HepG2 (cell line): ENCODE measurements around the gene AKAP12. TPM values are rescaled to one million over a fixed set of nuclear protein-coding genes. Genes with fewer than 3 reads are reported as not detected.

Experiments used
- ATAC-seq: fragments of 200-7000 bp; cut with Tn5 transposase; 3 replicates; pipeline ENCODE4 v1.9.1; 2020; ENCODE audit warnings: mild to moderate bottlenecking, moderate library complexity
- BruUV-seq: library from RNA; stranded (reverse); fragments of 400-500 nt; replicated peaks from 2 replicates; lab custom pipeline; 2021; lab: Mats Ljungman, UMichigan
- CTCF ChIA-PET: fragments of 300-600 bp; formaldehyde crosslinking; extraction: SDS; loops from one replicate; lab custom pipeline; 2021; ENCODE audit warnings: low total read pairs, inconsistent platforms, low intra/inter-chr PET ratio; lab: Yijun Ruan, JAX
- POLR2A ChIA-PET: fragments of 350-600 bp; sonication (Branson Sonifier 250); formaldehyde crosslinking; loops from one replicate; lab custom pipeline; 2020; ENCODE audit warnings: antibody characterized with exemption, inconsistent platforms; lab: Yijun Ruan, JAX
- DNase-seq: peaks from one replicate; pipeline ENCODE4 v3.0.0-alpha.2; 2015; ENCODE audit warnings: low spot score
- FAIRE-seq: peaks from 3 replicates; lab custom pipeline; 2011; peaks lifted over from hg19 to GRCh38; lab: Jason Lieb, UNC
- H2AFZ ChIP-seq: one replicate; pipeline ENCODE4 v1.6.1; 2011; ENCODE audit warnings: low read length, inconsistent platforms
- H3K27ac ChIP-seq: fragments of 300-600 bp; 3 replicates; pipeline ENCODE4 v1.8.0; 2011; ENCODE audit warnings: mixed run types, mild to moderate bottlenecking, mixed read lengths, low read length, inconsistent platforms; ENCODE audit not compliant: insufficient read depth; ENCODE audit errors: extremely low read length
- H3K27me3 ChIP-seq, 2 experiments: fragments of 200-600 bp in 1 of 2; 2 replicates in 1 of 2; 3 replicates in 1 of 2; pipeline versions ENCODE4 v1.6.0 to v1.8.0; 2011; ENCODE audit warnings: low read length in 2 of 2, mild to moderate bottlenecking in 2 of 2, moderate library complexity in 2 of 2, inconsistent platforms in 1 of 2; ENCODE audit not compliant: insufficient read depth in 2 of 2, control insufficient read depth in 1 of 2
- H3K36me3 ChIP-seq, 2 experiments: fragments of 200-600 bp in 1 of 2; replicated peaks in 1 of 2; 2 replicates in 1 of 2; 3 replicates in 1 of 2; pipeline versions ENCODE4 v1.5.1 to v1.8.0; 2011; ENCODE audit warnings: low read length in 2 of 2, inconsistent platforms in 1 of 2; ENCODE audit not compliant: insufficient read depth in 2 of 2, control insufficient read depth in 1 of 2
- H3K4me1 ChIP-seq: 2 replicates; pipeline ENCODE4 v1.5.1; 2012; ENCODE audit warnings: low read length, inconsistent platforms; ENCODE audit not compliant: insufficient read depth
- H3K4me2 ChIP-seq: 2 replicates; pipeline ENCODE4 v1.6.0; 2011; ENCODE audit warnings: low read depth, low read length, inconsistent platforms
- H3K4me3 ChIP-seq, 3 experiments: fragments of 200-600 bp in 1 of 3; sonication (generic), shearing (Covaris generic) in 1 of 3; replicated peaks in 1 of 3; 2 replicates each; pipeline ENCODE4 v1.5.1; 2011 to 2016; ENCODE audit warnings: low read length in 3 of 3, inconsistent platforms in 2 of 3, low read depth in 2 of 3, mild to moderate bottlenecking in 2 of 3, control low read depth in 1 of 3, mixed read lengths in 1 of 3; ENCODE audit not compliant: insufficient read depth in 1 of 3
- H3K79me2 ChIP-seq: one replicate; pipeline ENCODE4 v1.6.1; 2011; ENCODE audit warnings: low read length, inconsistent platforms; ENCODE audit not compliant: insufficient read depth
- H3K9ac ChIP-seq: 2 replicates; pipeline ENCODE4 v1.6.0; 2011; ENCODE audit warnings: mild to moderate bottlenecking, low read depth, low read length, inconsistent platforms; ENCODE audit not compliant: insufficient read depth
- H3K9me3 ChIP-seq: 2 replicates; pipeline ENCODE4 v1.5.1; 2012; ENCODE audit warnings: mild to moderate bottlenecking, low read length
- H4K20me1 ChIP-seq: 2 replicates; pipeline ENCODE4 v1.6.0; 2011; ENCODE audit warnings: inconsistent platforms, mild to moderate bottlenecking, low read length, moderate library complexity; ENCODE audit not compliant: insufficient read depth
- CEBPB ChIP-seq: IDR thresholded peaks from 2 replicates; pipeline ENCODE4 v1.6.1; 2011; ENCODE audit warnings: low read depth, low read length, improper control_type of control experiment, borderline replicate concordance
- NCOA1 ChIP-seq: sonication (generic); formaldehyde crosslinking; IDR thresholded peaks from 2 replicates; pipeline ENCODE4 v1.9.0; 2021; ENCODE audit warnings: missing genetic modification reagents
- NFKB2 ChIP-seq: sonication (generic); formaldehyde crosslinking; IDR thresholded peaks from 2 replicates; pipeline ENCODE4 v1.4.0; 2020; ENCODE audit warnings: missing genetic modification reagents, borderline replicate concordance
- ZNF264 ChIP-seq: sonication (generic); formaldehyde crosslinking; IDR thresholded peaks from 2 replicates; pipeline ENCODE4 v1.4.0; 2020; ENCODE audit warnings: missing genetic modification reagents
- ZNF704 ChIP-seq: sonication (generic); formaldehyde crosslinking; IDR thresholded peaks from 2 replicates; pipeline ENCODE4 v1.8.1; 2023; ENCODE audit warnings: mild to moderate bottlenecking, inconsistent platforms, moderate library complexity, missing genetic modification reagents, borderline replicate concordance
- WGBS: methylation state at CpG from one replicate; pipeline ENCODE4 v1.1.6; 2017; ENCODE audit warnings: low lambda C conversion rate; 5-methylcytosine and 5-hydroxymethylcytosine counted together
- in situ Hi-C: cut with HindIII; loops from 2 replicates; pipeline ENCODE4 v1.10.0; 2017; ENCODE audit warnings: low pct_unique_long_range_greater_than_20kb; ENCODE audit not compliant: extremely low pct_ligation_motif_present
- intact Hi-C: fragments of 100-400 bp; cut with micrococcal nuclease; formaldehyde crosslinking; loops from one replicate; pipeline ENCODE4 v1.10.0; 2022; ENCODE audit not compliant: unreplicated experiment
- polyA plus RNA-seq, 8 experiments: library from polyadenylated mRNA; depleted of rRNA in 3 of 8; stranded (reverse) in 7 of 8; unstranded in 1 of 8; fragments of >200 nt; fragmentation: Illumina TruSeq in 4 of 8; extraction: Trizol in 4 of 8; gene quantifications; 2 replicates each; pipeline versions ENCODE4 v1.2.1 to v1.2.3, GENCODE V29; 2011 to 2016; ENCODE audit warnings: low read depth in 4 of 8, missing spikeins in 1 of 8, mixed read lengths in 1 of 8; ENCODE audit not compliant: insufficient read depth in 1 of 8
- total RNA-seq, 5 experiments: library from RNA; depleted of rRNA; stranded (reverse); fragments of >200 nt; fragmentation: Illumina TruSeq; extraction: Trizol; gene quantifications; 2 replicates each; pipeline ENCODE4 v1.2.3, GENCODE V29; 2016; ENCODE audit warnings: low read depth in 1 of 5

Gene AKAP12
- total and polyA plus RNA-seq, 2 of the 13 experiments (the other 11 are each of a cell fraction or from before 2014, with no cell fraction given), result 10.6 to 19.0 TPM

- H3K4me3 ChIP-seq, result no peak overlapping the region
- CTCF ChIA-PET, result no interaction called here
- 61% methylated on average over 2 of the region's 2 CpGs for WGBS
- no peaks in the 10 kb centered on the region for H3K36me3 ChIP-seq
- H3K27me3 ChIP-seq, result no peaks in the 10 kb centered on the region; a peak in 1 of 5 replicates
- no peak overlapping the region for H3K4me2 ChIP-seq
- H4K20me1 ChIP-seq, result no peaks in the 10 kb centered on the region
- ATAC-seq (peak; percentile 39), DNase-seq (no peak), FAIRE-seq (peak; percentile 64)
- POLR2A ChIA-PET, result no interaction called here
- intact Hi-C loops (no loop called here), in situ Hi-C loops (no loop called here)
- H3K27ac ChIP-seq, result no peak overlapping the region
- BruUV-seq, result no TSS peak
- H3K79me2 ChIP-seq, result no peaks in the 10 kb centered on the region
- no peak overlapping the region for H2AFZ ChIP-seq
- peaks cover 25% of the 10 kb centered on the region for H3K4me1 ChIP-seq
- H3K9me3 ChIP-seq, result no peaks in the 10 kb centered on the region
- no peak overlapping the region for H3K9ac ChIP-seq
- TF ChIP-seq CEBPB, result 0 out of 2 replicates have a peak, but pooled peaks have one; percentile 31
- no peak for TF ChIP-seq NFKB2 (CRISPR knock-in tag)
Measured at GRCh38 chr6:151317103-151317994, 77.6 kb downstream of the AKAP12 start.

- POLR2A ChIA-PET, result no interaction called here
- BruUV-seq, result no TSS peak
- ATAC-seq, result peak; percentile 36
Measured at GRCh38 chr6:151317995-151318365, 78.2 kb downstream of the AKAP12 start.

More at GRCh38 chr6:151317995-151318365, 78.2 kb downstream of the AKAP12 start:
- DNase-seq, result peak; percentile 30
- Histone ChIP-seq H3K9me3 (no peaks in the 10 kb centered on the region), H2AFZ (no peak overlapping the region), H3K4me1 (peaks cover 25% of the 10 kb centered on the region), H4K20me1 (no peaks in the 10 kb centered on the region), H3K27ac (no peak overlapping the region), H3K9ac (no peak overlapping the region), H3K36me3 (no peaks in the 10 kb centered on the region), H3K4me3 (no peak overlapping the region), H3K79me2 (no peaks in the 10 kb centered on the region), H3K27me3 (no peaks in the 10 kb centered on the region; a peak in 1 of 5 replicates)
- intact Hi-C loops, result no loop called here
- peak; percentile 37 for FAIRE-seq
- 15% methylated on average over 3 of the region's 3 CpGs for WGBS
- in situ Hi-C loops, result no loop called here
- CTCF ChIA-PET, result no interaction called here
- TF ChIP-seq ZNF264 (CRISPR knock-in tag) (peak; percentile 99), ZNF704 (CRISPR knock-in tag) (no peak), NCOA1 (no peak)
- TF ChIP-seq, all 625 proteins: peak for 1
- H3K4me2 ChIP-seq, result no peak overlapping the region
